GM12801 (cell line): ENCODE data around the gene ILDR2.

Experiments used
- TF ChIP-seq, protein P1 (sequence below): IDR thresholded peaks from one replicate; pipeline ENCODE4 v1.5.1; 2011; ENCODE audit warnings: control low read depth; ENCODE audit not compliant: insufficient read length; ENCODE audit errors: extremely low read depth

The ILDR2 gene

GRCh38 chr1:166980383-166980782 lies 5.0 kb upstream of the ILDR2 start:
- TF ChIP-seq, protein P1, sequence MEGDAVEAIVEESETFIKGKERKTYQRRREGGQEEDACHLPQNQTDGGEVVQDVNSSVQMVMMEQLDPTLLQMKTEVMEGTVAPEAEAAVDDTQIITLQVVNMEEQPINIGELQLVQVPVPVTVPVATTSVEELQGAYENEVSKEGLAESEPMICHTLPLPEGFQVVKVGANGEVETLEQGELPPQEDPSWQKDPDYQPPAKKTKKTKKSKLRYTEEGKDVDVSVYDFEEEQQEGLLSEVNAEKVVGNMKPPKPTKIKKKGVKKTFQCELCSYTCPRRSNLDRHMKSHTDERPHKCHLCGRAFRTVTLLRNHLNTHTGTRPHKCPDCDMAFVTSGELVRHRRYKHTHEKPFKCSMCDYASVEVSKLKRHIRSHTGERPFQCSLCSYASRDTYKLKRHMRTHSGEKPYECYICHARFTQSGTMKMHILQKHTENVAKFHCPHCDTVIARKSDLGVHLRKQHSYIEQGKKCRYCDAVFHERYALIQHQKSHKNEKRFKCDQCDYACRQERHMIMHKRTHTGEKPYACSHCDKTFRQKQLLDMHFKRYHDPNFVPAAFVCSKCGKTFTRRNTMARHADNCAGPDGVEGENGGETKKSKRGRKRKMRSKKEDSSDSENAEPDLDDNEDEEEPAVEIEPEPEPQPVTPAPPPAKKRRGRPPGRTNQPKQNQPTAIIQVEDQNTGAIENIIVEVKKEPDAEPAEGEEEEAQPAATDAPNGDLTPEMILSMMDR = no peak

GRCh38 chr1:166978821-166979220 lies 3.5 kb upstream of the ILDR2 start:
- TF ChIP-seq, protein P1 = no peak

- TF ChIP-seq, protein P1 = no peak
Measured at GRCh38 chr1:166977951-166978350, 2.6 kb upstream of the ILDR2 start.

DNA sequence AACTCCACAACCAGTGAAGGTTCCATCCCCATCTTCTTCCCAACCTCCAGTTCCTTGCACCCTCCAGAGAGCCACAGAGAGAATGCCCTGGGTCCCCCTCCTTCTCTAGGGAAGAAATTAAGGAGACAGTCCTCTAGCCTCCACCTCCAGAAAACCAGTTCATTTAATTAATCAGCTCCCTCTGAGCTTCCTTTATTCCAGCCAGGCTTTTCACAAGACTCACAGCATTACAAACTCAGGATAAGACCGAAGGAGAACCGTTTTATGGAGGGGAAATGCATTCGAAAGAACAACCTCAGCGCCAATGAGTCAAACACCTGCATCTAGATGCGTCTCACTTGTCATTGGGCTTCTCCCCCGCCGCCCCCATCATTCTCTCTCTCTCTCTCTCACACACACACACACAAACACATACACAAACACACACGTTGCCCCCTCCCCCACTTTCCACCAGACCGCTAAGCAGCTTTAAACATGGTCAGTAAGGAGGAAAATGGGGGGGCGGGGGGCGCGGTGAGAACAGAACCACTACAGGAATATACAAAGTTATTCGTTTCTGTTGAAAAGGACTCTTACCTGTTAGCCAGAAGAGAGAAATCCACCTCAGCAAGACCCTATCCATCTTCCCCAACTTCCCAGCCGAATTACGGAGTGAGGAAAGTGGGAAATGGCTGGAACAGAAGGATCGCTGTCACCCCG lies 544 bp downstream of the ILDR2 start:
- TF ChIP-seq, protein P1 = no peak

GRCh38 chr1:166972826-166973225 lies 2.5 kb downstream of the ILDR2 start:
- TF ChIP-seq, protein P1 = no peak

- TF ChIP-seq, protein P1 = no peak
Measured at GRCh38 chr1:166972193-166972592, 3.1 kb downstream of the ILDR2 start.

DNA sequence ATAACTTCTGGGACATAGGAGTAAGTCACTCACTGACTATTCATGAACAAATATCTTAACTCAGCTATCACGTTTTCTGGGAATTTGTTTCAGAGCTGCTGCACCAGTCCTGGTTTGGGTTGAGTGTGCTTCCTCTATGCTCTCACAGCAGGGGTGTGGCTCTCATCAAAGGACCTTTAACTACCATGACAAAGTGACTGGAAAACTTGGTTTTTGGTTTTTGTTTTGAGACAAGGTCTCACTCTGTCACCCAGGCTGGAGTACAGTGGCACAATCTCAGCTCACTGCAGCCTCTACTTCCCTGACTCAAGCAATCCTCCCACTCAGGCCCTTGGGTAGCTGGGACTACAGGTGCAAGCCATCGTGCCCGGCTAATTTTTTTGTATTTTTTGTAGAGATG lies 4.1 kb downstream of the ILDR2 start:
- TF ChIP-seq, protein P1 = no peak
